Anterior cingulate cortex (tissue), 58 donors: Measurements from ENCODE around the gene CLK3.

Experiments used
- DNase-seq, 58 donors: peaks; one replicate each; lab custom pipeline; 2025; lab: John Stamatoyannopoulos, UW

Gene CLK3

DNA sequence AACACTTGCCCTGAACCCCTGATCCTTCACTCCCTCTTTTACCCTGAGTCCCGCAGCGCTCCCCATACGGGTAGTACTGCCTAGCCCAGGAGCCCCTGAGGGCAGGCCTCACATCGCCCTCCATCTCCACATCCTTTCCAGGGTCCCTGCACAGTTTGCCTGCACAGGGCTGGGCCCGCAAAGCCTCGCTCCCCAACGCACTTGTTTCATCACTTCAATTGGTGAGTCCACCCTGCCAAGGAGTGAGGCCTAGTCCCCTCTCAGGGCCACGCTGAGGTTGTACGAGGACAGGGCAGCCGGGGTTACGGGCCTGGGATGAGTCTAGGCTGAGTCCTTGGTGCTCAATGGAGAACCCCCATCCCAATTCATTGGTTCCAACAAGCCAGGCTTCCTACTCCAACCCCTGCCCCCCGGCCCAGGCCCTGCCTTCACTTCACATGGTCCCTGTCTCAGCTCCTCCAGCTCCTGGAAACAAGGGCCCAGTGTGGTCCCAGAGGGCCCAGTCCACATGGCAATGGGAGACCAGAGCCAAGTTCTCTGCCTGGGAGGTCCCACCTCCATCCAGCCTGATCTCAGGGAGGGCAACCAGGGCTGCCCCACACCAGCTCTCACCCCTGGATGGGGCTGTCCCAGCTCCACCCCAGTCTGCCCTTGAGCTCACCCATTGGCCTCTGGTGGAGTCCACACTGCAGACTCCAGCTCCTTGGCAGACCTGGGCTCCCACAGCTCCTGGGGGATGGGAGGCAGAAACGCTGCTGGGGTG lies 12.4 kb upstream of the CLK3 start:
- DNase-seq = no peak

DNA sequence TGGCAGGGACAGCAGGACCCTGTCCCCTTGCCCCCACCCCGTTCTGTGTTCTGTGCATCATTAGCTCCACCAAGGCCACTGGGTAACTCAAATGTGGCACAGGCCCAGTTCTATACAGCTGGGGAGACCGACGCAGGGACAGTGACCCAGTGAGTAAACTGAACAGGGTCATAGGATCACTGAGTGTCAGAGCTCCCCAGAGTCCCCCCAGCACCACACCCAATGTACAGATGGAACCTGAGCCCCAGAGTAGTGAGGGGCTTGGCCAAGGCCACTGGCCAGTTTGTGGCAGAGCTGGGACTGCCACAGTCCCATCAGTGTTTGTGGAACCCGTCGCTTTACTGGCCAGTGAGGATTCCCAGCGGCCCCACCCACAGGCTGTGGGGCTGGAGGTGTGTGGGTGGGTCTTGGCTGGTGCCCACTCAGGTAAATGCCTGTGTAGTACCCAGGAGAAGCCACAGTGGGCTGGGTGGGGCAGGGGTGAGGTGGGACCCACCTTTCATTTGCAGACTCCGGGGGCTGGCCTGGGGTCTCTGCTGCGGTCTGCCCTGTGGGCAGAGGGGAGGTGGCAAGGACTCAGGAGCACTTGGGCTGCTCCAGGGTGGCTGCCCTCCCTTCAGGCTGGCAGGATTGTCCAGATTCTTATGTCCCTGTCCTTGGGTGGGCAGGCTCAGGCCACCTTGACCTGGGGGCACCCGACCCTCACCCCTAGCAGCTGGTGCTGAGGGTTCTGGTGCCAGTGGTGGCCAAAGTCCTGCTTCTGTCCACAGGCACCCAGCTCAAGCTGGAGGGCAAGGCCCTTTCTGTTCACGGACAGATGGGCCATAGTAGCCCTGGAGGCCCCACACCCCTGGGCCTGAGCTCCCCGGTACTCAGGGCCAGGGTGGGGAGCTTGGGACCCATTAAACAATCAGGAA lies 11.6 kb upstream of the CLK3 start:
- DNase-seq = no peak

DNA sequence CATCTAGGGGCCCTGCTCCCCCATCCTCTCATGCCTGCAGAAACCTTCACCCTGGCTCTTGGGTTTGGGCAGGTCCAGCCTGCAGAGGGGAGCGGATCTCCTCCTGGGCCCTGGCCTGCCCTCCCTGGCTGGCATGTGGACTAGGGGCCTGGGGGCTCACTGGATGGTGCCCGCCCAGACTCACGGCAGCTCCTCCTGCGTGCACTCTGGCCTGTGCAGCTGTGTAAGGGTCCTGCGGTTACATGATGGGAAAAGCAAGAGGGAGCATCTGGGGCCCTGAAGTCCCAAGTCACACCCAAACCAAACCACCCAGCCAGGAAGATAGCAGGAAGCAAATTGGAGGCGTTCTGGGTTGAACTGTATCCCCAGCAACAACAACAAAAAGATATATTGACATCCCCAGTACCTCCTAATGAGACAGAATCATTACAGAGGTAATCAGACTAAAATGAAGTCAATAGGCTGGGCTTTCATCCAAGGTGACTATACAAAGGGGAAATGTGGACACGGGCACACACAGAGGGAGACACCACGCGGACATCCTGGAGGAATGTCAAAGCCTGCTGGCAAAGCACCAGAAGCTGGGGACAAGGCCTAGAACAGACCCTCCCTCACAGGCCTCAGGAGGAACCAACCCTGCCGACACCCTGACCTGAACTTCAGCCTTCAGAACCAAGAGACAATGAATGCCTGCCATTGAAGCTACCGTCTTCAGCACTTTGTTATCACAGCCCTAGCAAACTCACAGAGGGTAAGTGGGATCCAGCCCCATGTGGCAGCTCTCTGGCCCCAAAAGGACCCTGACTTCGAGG lies 10.4 kb upstream of the CLK3 start:
- DNase-seq = peak in 1 of 58 donors; percentile 16

DNA sequence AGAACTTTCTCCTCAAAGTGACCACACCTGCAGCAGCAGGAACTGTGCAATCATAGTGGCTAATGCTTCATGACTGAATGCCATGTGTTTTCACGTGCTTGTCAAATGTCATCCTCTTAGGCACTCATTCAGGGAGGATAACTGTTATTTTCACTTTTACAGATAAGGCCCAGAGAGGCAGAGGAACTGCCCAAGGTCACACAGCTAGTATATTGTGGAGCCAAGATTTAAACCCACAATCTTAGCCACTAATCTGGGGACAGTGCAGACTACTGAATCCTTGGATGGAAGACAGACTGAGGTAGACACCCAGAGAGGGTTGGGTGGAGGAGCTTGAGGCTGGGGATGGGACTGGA lies 9.9 kb upstream of the CLK3 start:
- no peak for DNase-seq

DNA sequence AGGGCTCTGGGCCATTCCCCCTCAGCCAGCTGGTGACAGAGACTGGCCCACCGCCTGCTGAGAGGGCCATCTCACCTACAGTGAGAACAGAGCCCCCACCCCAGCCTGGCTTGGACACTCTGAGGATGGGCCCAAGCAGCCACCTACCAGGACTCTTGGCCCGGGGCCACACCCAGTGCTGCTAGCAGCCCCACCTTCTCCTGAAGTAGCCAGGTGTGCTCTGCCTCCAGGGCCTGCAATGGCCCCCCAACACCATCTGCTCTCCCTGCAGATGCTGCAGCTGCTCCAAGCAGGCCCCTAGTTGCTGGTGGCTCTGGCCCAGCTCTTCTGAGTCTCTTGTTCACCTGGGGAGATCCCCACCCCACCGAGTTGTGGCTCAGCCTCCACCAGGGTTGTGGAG lies 6.8 kb upstream of the CLK3 start:
- no peak for DNase-seq

DNA sequence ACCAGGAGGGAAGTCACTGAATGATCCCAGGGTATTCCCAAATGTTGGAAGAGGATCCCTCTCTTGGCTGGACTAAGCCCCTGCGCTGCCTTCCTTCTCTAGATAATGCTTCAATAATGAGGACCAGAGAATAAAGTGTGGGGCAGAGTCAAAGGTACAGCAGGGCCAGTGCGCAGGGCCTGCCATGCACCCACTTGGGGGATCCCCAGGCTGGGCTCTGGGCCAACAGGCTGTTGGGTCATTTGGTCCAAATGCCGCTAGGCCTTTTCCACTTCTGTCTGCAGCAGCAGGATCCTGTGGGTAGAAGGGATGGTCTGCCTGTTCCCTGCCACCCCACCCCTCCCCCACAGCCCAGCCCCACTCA lies 5.7 kb upstream of the CLK3 start:
- DNase-seq = no peak

DNA sequence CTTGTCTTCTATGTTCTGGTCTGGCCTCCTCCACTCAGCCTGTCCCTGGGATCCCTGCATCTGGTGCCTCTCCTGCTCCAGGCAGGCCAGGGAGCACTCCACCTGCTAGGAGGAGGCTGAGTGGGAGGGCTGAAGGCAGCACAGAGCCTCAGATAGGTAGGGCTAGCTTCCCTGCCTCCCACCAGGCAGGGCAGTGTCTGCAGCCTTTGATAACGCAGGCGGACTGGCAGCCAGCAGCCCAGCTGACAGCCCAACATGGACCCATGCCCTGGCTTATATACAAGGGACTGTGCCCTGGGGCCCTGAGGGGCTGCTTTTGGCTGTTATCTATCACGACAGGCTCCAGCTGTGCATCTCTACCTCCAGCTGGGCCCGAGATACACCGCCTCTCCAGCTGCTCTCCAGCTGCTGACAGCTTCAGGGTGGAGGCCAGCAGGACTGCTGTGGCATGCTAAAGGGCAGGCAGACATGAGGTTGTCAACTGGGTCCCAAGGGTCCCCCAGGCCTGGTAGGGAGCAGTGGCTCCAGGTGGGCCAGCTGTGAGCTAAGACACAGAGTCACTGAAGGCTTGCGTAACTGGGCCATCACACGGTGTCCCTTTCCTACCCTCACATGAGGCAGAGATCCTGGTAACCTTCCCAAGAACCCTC lies 5.2 kb upstream of the CLK3 start:
- DNase-seq = no peak

DNA sequence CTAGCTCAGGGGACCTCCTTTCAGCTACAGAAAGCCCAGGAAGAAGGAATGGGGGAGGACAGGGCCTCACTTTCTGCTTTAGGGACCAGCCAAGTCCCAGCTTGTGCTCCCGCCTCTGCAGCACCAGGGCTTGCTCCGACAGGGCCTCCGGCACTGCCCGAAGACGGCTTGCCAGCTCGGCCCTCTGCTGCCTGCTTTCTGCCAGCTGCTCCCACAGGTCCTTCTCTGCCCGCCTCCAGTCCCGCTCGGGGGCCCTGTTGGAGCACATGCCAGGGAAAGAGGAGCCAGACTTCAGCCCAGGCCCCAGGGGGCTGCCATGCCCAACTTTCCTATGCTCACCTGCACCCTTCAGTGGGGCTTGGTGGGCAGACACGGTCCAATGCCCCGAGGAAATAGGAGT lies 4.3 kb upstream of the CLK3 start:
- DNase-seq = no peak

DNA sequence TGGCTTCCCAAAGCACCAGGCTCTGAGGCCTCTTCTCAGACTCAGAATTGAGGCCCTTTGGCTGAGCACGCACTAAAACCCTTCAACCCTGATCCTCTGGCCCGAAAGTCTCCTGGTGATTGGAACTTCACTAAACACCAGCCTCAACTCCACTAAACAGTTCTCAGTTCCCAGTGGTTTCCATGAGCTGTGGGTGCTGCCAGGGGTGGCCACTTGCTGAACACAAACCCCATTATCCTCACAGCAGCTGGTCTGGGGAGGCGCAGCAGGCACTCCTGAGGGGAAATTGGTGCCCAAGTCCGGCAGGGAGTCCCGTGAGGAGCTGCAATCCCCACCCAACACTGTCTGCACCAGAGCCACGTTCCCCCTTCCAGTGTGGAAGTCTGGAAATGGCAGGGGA lies 3.8 kb upstream of the CLK3 start:
- no peak for DNase-seq

DNA sequence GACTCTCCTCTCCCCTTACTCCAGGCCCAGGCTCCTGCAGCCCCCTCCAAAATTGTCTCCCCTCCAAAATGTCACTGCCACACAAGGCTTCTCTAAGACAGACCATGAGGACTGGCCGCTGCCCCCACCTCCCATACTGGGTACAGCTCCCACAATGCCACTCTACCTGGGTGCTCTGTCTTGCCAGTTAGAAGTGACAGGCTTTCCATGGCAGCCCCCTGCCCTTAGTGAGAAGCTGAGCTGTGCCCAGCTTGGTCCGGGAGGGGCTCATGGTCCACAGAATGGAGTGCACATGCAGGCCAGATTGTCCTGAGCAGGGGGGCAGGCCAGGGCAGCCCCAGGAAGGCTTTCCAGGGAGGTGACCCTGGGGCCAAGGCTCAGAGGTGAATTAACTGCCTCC lies 3.0 kb upstream of the CLK3 start:
- no peak for DNase-seq

DNA sequence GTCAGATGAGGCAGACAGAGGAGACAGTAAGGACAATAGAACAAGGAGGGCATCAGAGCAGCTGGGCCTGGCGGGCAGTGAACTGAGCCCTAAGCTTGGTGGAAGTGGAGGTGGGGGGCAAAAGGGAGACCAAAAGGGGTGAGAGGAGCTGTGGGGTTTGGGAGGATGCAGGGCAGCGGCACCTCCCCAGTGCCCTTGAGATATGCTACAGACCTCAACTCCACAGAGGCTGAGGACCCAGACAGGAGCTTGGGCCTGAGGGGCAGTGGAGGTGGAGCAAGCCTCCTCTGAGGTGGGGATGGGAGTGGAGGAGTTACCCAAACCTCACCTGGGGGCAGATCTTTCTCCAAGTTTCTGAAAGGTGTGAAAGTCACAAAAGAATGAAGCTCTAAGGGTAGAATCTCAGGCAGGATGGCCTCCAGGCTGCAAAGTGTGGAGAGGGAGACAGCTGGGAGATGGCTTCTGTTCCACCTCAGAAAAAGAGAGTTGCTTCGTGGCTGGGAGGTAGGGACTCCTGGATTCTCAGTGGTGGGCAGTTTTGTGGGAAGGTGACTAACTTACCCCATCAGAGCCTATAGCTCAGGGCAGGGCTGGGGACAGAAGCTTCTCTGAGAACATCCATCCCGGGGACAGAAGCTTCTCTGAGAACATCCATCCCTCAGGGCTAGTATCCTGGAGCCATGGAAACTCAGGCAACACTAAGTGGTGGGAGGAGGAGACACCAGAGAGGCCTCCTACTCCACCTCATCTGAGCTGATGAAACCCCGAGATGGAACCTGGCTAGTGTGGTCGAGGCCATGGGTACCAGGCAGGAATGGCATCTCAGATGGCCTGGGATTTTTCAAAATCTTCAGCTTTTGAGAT lies 2.3 kb upstream of the CLK3 start:
- no peak for DNase-seq

DNA sequence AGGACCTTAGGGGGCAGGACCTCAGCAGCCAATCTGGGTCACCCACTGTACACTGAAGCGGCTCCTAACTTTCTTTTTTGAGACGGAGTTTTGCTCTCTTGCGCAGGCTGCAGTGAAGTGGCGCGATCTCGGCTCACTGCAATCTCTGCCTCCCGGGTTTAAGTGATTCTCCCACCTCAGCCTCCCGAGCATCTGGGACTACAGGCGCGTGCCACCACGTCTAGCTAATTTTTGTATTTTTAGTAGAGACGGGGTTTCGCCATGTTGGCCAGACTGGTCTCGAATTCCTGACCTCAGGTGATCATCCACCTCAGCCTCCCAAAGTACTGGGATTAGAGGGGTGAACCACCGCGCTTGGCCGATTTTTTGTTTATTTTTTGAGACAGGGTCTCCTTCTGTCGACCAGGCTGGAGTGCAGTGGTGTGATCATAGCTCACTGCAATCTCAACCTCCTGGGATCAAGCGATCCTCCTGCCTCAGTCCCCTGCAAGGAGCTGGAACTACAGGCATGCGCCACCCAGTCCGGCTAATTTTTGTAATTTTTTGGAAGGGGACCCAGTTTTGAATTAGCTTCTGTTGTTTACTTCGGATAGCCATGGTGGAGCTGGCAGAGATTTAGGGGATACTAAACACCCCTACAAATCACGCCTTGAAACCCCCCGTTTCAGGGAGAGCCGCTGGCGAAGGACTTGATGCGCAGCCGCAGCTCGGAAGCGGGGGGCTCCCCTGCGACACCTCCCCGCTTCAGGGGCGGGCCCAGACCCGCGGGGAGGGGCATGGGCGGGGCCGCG lies 1.5 kb upstream of the CLK3 start:
- DNase-seq = peak in 6 of 58 donors; percentile 31 to 71 (median 62)

DNA sequence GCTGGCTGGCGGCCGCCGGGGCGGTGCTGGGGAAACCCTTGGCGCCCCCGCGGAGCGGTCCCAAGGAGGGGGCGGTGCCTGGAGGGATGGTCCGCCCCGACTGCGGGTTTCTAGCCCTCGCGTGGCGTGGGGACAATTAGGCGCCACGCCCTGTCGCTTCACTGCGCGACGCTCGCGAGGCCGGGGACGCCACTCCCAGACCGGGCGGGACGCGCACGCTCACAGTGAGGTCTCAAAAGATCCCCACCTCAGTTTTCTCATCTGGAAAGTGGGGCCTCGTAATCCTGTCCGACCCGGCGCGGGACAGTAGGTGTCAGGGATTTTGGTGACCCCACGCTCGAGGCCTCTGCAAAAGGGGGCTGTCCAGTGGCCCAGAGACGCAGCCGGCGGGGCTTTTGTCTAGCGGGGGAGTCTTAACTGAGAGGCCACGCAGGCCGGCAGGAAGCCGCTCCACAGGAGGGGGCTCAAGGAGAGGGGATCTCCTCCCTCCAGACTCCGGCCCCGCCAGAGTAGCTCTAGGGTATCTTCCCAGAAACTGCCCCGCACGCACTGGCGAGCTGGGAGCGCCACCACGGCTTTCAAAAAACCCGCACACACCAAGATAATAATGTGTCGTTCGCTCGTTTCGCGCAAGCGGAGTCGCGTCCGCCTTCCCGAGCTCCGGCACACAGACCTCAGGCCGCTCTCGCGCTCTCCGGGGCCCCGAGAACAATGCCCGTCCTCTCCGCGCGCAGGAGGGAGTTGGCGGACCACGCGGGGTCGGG lies 710 bp upstream of the CLK3 start:
- peak in 55 of 58 donors; percentile 31 to 87 (median 72) for DNase-seq

DNA sequence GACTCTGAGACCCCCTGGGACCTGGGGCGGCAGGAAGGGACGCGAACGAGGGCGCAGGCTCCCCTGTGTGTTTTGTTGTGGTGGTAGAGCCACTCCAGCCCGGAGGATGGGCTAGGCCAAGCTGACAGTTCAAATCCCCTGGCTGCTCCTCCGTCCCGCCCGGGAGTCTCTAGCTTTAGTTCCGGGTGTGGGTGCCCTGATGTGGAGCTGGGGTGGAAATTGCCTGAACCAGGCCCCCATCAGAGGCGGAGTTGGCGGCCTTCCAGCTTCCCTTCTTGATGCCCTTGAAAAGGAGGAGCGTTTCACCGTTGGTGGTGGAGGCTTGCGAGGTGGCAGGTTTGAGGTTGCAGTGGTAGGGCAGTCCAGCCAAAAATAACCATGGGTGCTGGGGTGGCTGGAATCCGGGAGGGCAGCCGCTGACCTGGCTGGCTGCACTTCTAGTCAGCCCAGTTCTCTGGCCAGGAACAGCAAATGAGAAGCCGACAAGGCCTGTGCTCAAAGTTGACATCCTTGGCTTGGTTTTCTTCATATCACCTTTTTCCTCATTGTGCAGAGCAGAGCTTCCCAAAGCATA lies 817 bp downstream of the CLK3 start:
- peak in 33 of 58 donors; percentile 8 to 53 (median 29) for DNase-seq

DNA sequence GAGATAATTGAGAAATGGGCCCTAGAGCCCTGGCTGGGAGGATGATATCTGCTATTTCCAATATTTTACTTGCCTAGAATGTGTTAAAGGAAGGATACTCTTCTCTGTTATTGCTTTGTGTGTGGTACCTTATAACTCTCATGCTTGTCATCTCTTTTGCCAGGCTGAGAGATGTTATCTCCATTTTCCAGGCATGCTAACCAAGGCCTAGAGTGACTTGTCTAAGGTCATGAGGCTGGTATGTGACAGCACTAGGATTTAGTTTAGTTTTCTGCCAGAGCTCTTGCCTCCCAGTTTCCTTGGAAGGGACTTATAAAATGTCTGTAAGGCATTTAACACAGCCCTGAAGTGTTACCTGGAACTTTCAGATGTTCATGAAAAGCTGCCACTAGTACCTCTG lies 1.4 kb downstream of the CLK3 start:
- DNase-seq = no peak

DNA sequence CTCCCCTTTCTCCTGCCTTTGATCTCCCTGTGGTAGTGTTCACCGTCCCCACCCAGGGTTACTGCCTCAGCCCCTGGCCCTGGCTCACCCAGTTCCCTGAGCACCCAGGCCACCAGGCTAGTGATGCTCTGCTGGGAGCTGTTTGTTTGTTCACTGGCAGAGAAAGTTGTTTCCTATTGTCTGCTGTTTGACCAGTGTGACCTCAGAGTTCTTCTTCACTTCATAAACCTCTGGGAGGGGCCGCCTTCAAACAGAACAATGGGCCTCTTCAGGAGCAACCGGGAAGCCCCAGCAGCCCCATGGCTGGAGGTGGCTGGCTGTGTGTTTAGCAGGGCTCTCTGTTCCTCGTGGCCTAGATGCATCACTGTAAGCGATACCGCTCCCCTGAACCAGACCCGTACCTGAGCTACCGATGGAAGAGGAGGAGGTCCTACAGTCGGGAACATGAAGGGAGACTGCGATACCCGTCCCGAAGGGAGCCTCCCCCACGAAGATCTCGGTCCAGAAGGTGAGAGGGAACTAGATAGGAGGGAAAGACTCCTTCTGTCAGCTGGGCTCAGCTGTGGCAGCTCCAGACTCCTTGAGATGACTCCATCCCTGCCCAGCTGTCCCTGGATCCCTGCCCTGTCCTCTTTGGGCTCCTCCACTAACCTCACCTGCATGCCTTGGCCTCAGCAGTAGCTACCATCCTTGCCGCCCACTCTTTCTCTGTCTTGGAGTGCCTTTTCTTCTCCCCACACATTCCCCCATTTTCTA lies 3.4 kb downstream of the CLK3 start:
- DNase-seq = no peak
